CD4-positive, alpha-beta T cell (primary cell): ENCODE measurements around the gene SLC27A4. TPM values are rescaled to one million over a fixed set of nuclear protein-coding genes. Genes with fewer than 3 reads are reported as not detected.
A peak's percentile ranks its signal among the peaks of the same experiment; 100 is the strongest.
"Not testable (repeated sequence)": the region's sequence is repeated elsewhere in the genome, so short reads cannot be mapped to it uniquely, and the experiment has no call there.

Experiments used
- ATAC-seq: fragments of 200-7000 bp; cut with Tn5 transposase; one replicate; pipeline ENCODE4 v1.10.0; 2022; ENCODE audit warnings: mild to moderate bottlenecking; ENCODE audit not compliant: poor library complexity
- CTCF ChIA-PET: fragments of 350-600 bp; sonication (Branson Sonifier 250); formaldehyde crosslinking; loops from one replicate; lab custom pipeline; 2021; ENCODE audit warnings: antibody characterized with exemption, inconsistent platforms; lab: Charles Lee
- POLR2A ChIA-PET: fragments of 350-600 bp; sonication (Branson Sonifier 250); formaldehyde crosslinking; loops from one replicate; lab custom pipeline; 2021; ENCODE audit warnings: antibody characterized with exemption, inconsistent platforms; lab: Charles Lee
- DNase-seq, 14 experiments: peaks; one replicate each; pipeline ENCODE4 v3.0.0-alpha.2; 2013 to 2020; ENCODE audit warnings: mixed read lengths in 2 of 14
- H3K27ac ChIP-seq, 2 donors: one replicate each; pipeline versions ENCODE4 v1.5.1 to v1.7.0; 2013; ENCODE audit warnings: low read length in 2 of 2, low read depth in 1 of 2, mild to moderate bottlenecking in 1 of 2
- H3K27me3 ChIP-seq, 2 experiments: 1 replicate in 1 of 2; 2 replicates in 1 of 2; pipeline versions ENCODE4 v1.6.1 to v1.7.0; 2013; ENCODE audit warnings: low read length in 2 of 2, control low read depth in 1 of 2, mild to moderate bottlenecking in 1 of 2, moderate library complexity in 1 of 2; ENCODE audit not compliant: insufficient read depth in 2 of 2, control insufficient read depth in 1 of 2
- H3K36me3 ChIP-seq: one replicate; pipeline ENCODE4 v1.6.1; 2013; ENCODE audit warnings: low read length, control low read depth; ENCODE audit not compliant: insufficient read depth
- H3K4me1 ChIP-seq: one replicate; pipeline ENCODE4 v1.6.1; 2013; ENCODE audit warnings: low read length, control low read depth; ENCODE audit not compliant: insufficient read depth
- H3K4me3 ChIP-seq: one replicate; pipeline ENCODE4 v1.5.1; 2013; ENCODE audit warnings: mild to moderate bottlenecking, low read length, moderate library complexity
- H3K9me3 ChIP-seq, 2 experiments: 1 replicate in 1 of 2; 2 replicates in 1 of 2; pipeline versions ENCODE4 v1.6.1 to v1.7.0; 2013; ENCODE audit warnings: low read length in 2 of 2, mild to moderate bottlenecking in 2 of 2, control low read depth in 1 of 2, moderate library complexity in 1 of 2; ENCODE audit not compliant: control insufficient read depth in 1 of 2, insufficient read depth in 1 of 2
- H3K27ac Mint-ChIP-seq: one replicate; pipeline ENCODE4 v1.8.0; 2020; ENCODE audit warnings: mixed read lengths
- H3K27me3 Mint-ChIP-seq: one replicate; pipeline ENCODE4 v1.8.0; 2021; ENCODE audit warnings: mixed read lengths
- H3K36me3 Mint-ChIP-seq: one replicate; pipeline ENCODE4 v1.8.0; 2021; ENCODE audit warnings: low read depth, mixed read lengths
- H3K4me1 Mint-ChIP-seq: one replicate; pipeline ENCODE4 v1.8.0; 2021; ENCODE audit warnings: low read depth, mixed read lengths
- H3K4me3 Mint-ChIP-seq: one replicate; pipeline ENCODE4 v1.8.0; 2020; ENCODE audit warnings: mild to moderate bottlenecking, mixed read lengths
- H3K9me3 Mint-ChIP-seq: one replicate; pipeline ENCODE4 v1.8.0; 2020; ENCODE audit warnings: mixed read lengths
- CTCF ChIP-seq: fragments of 200-600 bp; IDR thresholded peaks from one replicate; pipeline ENCODE4 v1.8.0; 2022; ENCODE audit warnings: antibody characterized with exemption, mild to moderate bottlenecking
- intact Hi-C, 2 experiments: fragments of 100-400 bp; cut with DNase I in 1 of 2; cut with micrococcal nuclease in 1 of 2; formaldehyde crosslinking; loops; one replicate each; pipeline versions ENCODE4 v1.15.1 to v1.9.0; 2023 to 2025; cut with DNase I, micrococcal nuclease
- total RNA-seq, 174 experiments: library from RNA in 2 of 174; stranded (reverse) in 2 of 174; gene quantifications; one replicate each; pipeline ENCODE4 v1.2.3 and lab custom pipeline; 2021 to 2026

The SLC27A4 gene
- total RNA-seq, 2 experiments from 2014 or later = 2.2 to 3.1 TPM

- no peak overlapping the region for H3K27ac ChIP-seq
- H3K27me3 Mint-ChIP-seq = no peaks in the 10 kb centered on the region
- DNase-seq (no peak), ATAC-seq (no peak)
- H3K4me3 ChIP-seq = no peak overlapping the region
- H3K4me3 Mint-ChIP-seq = no peak overlapping the region
- H3K9me3 Mint-ChIP-seq = no peaks in the 10 kb centered on the region
- H3K27ac Mint-ChIP-seq = no peak overlapping the region
- H3K36me3 ChIP-seq = peaks cover 14% of the 10 kb centered on the region
- no peaks in the 10 kb centered on the region for H3K27me3 ChIP-seq
- POLR2A ChIA-PET = no interaction called here
- peaks cover 21% of the 10 kb centered on the region for H3K4me1 ChIP-seq
- CTCF ChIA-PET = interaction anchor here (2.4 kb wide), 1 partner anchor 24 kb away, joined by 6 read pairs; no protein-coding TSS in a partner anchor
- H3K9me3 ChIP-seq = no peaks in the 10 kb centered on the region
- intact Hi-C loops = no loop called here
- H3K36me3 Mint-ChIP-seq = peaks cover 9% of the 10 kb centered on the region
- H3K4me1 Mint-ChIP-seq = peaks cover 7% of the 10 kb centered on the region
- no peak for TF ChIP-seq CTCF
Measured at GRCh38 chr9:128337936-128338335, 2.4 kb upstream of the SLC27A4 start.

- H3K36me3 Mint-ChIP-seq, H3K9me3 Mint-ChIP-seq, CTCF ChIA-PET, H3K9me3 ChIP-seq, H3K27me3 ChIP-seq, H3K4me3 ChIP-seq, H3K4me1 Mint-ChIP-seq, H3K27me3 Mint-ChIP-seq, DNase-seq, ATAC-seq, H3K27ac ChIP-seq, H3K27ac Mint-ChIP-seq, intact Hi-C loops: not testable (repeated sequence)
- POLR2A ChIA-PET = interaction anchor here (1.1 to 1.2 kb wide), 2 partner anchors 32 to 179 kb away, joined by 3 read pairs; partner anchors contain the start of genes BBLN and URM1
- Histone ChIP-seq H3K4me1 (peaks cover 21% of the 10 kb centered on the region), H3K36me3 (peaks cover 19% of the 10 kb centered on the region)
- H3K4me3 Mint-ChIP-seq = peak overlapping the region; percentile 90
Measured at GRCh38 chr9:128338852-128339614, 1.3 kb upstream of the SLC27A4 start.

GRCh38 chr9:128340691-128341434, 536 bp downstream of the SLC27A4 start:
- TF ChIP-seq CTCF = no peak
- ChIA-PET POLR2A (interaction anchor here (1.0 to 1.3 kb wide), 3 partner anchors 30 to 65 kb away, joined by 4 to 9 read pairs (median 7); partner anchors contain the start of genes GOLGA2, SWI5 and URM1), CTCF (interaction anchor here (0.7 to 1.5 kb wide), 16 partner anchors 8 to 384 kb away, joined by 3 to 19 read pairs (median 4); partner anchors contain the start of genes COQ4, GOLGA2, ODF2 and SWI5)
- Histone ChIP-seq H3K4me1 (peaks cover 21% of the 10 kb centered on the region), H3K27ac (peak overlapping the region; percentile 15 to 46), H3K9me3 (no peaks in the 10 kb centered on the region), H3K4me3 (peak overlapping the region; percentile 75), H3K36me3 (peaks cover 35% of the 10 kb centered on the region), H3K27me3 (no peaks in the 10 kb centered on the region)
- Mint-ChIP-seq H3K27ac (peak overlapping the region; percentile 62), H3K9me3 (no peaks in the 10 kb centered on the region), H3K4me1 (peaks cover 7% of the 10 kb centered on the region), H3K4me3 (peak overlapping the region; percentile 98), H3K36me3 (peaks cover 16% of the 10 kb centered on the region), H3K27me3 (no peaks in the 10 kb centered on the region)
- DNase-seq (no peak), ATAC-seq (no peak)
- intact Hi-C loops = loop anchor here (1.0 to 5.0 kb wide), 9 partner anchors 19 to 214 kb away; partner anchors contain the start of genes COQ4 (in 2 of the 2), TRUB2 (in 2 of the 2), DNM1 (in 1 of the 2) and GOLGA2 (in 1 of the 2)
